GM12878 (cell line): Measurements from ENCODE around the gene IPO11. TPM values are rescaled to one million over a fixed set of nuclear protein-coding genes. Genes with fewer than 3 reads are reported as not detected.

Source experiments
- MTA2 ChIP-seq: fragments of 450-650 bp; IDR thresholded peaks from 2 replicates; pipeline ENCODE4 v1.6.1; 2016; ENCODE audit warnings: low read depth, mild to moderate bottlenecking, moderate library complexity
- MYB ChIP-seq: fragments of 150-350 bp; IDR thresholded peaks from 2 replicates; pipeline ENCODE4 v1.6.1; 2014; ENCODE audit warnings: mild to moderate bottlenecking, low read depth, low read length, borderline replicate concordance
- MYC ChIP-seq: IDR thresholded peaks from 2 replicates; pipeline ENCODE4 v1.6.1; 2011; ENCODE audit warnings: mild to moderate bottlenecking, low read length, moderate library complexity, inconsistent platforms; ENCODE audit not compliant: insufficient read depth, insufficient replicate concordance, insufficient read length, severe bottlenecking
- NFYB ChIP-seq: IDR thresholded peaks from 2 replicates; pipeline ENCODE4 v1.6.1; 2011; ENCODE audit warnings: low read depth, mild to moderate bottlenecking, low read length, improper control_type of control experiment, moderate library complexity; ENCODE audit not compliant: insufficient read depth
- NKRF ChIP-seq: fragments of 450-650 bp; conservative IDR thresholded peaks from 2 replicates; pipeline ENCODE4 v1.6.1; 2017; ENCODE audit warnings: mild to moderate bottlenecking, moderate library complexity
- POU2F2 ChIP-seq: IDR thresholded peaks from 3 replicates; pipeline ENCODE4 v1.6.1; 2011; ENCODE audit warnings: low read depth, mild to moderate bottlenecking, low read length, borderline replicate concordance
- STAT1 ChIP-seq: fragments of 450-650 bp; conservative IDR thresholded peaks from 2 replicates; pipeline ENCODE4 v1.6.1; 2014; ENCODE audit warnings: antibody characterized with exemption, mild to moderate bottlenecking
- TBL1XR1 ChIP-seq: IDR thresholded peaks from 2 replicates; pipeline ENCODE4 v1.6.1; 2012; ENCODE audit warnings: low read depth, low read length, improper control_type of control experiment
- TCF3 ChIP-seq: IDR thresholded peaks from 2 replicates; pipeline ENCODE4 v1.6.1; 2012; ENCODE audit warnings: low read depth, mild to moderate bottlenecking, low read length, borderline replicate concordance; ENCODE audit not compliant: insufficient read depth
- ZNF592 ChIP-seq: fragments of 450-650 bp; IDR thresholded peaks from 2 replicates; pipeline ENCODE4 v1.6.1; 2017; ENCODE audit warnings: mild to moderate bottlenecking, moderate library complexity
- polyA plus RNA-seq, 11 experiments: library from polyadenylated mRNA; depleted of rRNA in 4 of 11; unstranded in 6 of 11; stranded (reverse) in 5 of 11; fragments of >200 nt; fragmentation: Nextera tagmentation in 4 of 11; fragmentation: Illumina TruSeq in 1 of 11; extraction: Ambion mirVana in 4 of 11; extraction: Trizol in 1 of 11; gene quantifications; 1 replicate in 1 of 11; 2 replicates in 10 of 11; pipeline versions ENCODE4 v1.2.1 to v1.2.3, GENCODE V29; 2011 to 2016; ENCODE audit warnings: inconsistent platforms in 2 of 11, missing spikeins in 2 of 11, low read depth in 1 of 11
- total RNA-seq, 4 experiments: library from RNA; depleted of rRNA in 3 of 4; stranded (reverse); fragments of >200 nt in 3 of 4; fragmentation: Illumina TruSeq in 1 of 4; extraction: Trizol in 1 of 4; gene quantifications; 2 replicates each; pipeline versions ENCODE4 v1.2.1 to v1.2.3, GENCODE V29; 2013 to 2021

The IPO11 gene
- total and polyA plus RNA-seq, 10 of the 15 experiments (the other 5 are each of a cell fraction or from before 2014, with no cell fraction given), result 14.1 to 49.3 (median 29.8) TPM

GRCh38 chr5:62590387-62590786 lies 177.8 kb downstream of the IPO11 start (continued):
- TF ChIP-seq ZNF592, result no peak
- TF ChIP-seq MTA2, result no peak
- TF ChIP-seq STAT1, result no peak
- TF ChIP-seq NKRF, result no peak
- TF ChIP-seq POU2F2, result no peak
- TF ChIP-seq MYB, result no peak
- TF ChIP-seq NFYB, result no peak
- no peak for TF ChIP-seq MYC
- no peak for TF ChIP-seq TBL1XR1
- no peak for TF ChIP-seq TCF3
